ENCODE measurements around the gene ABAT. TPM values are rescaled to one million over a fixed set of nuclear protein-coding genes. Genes with fewer than 3 reads are reported as not detected.

The ABAT gene
- total RNA-seq, 1 experiment from 2014 or later, result 6.9 TPM

- H3K36me3 ChIP-seq (ENCODE audit: insufficient read depth, low read length, poor library complexity, severe bottlenecking), result no peaks in the 10 kb centered on the region
- H3K27me3 ChIP-seq (replicated peaks; ENCODE audit: insufficient read depth, low read depth, low read length, poor library complexity), result no peaks in the 10 kb centered on the region
- POLR2A ChIA-PET (ENCODE audit: low non-redundant PET), result no interaction called here
- intact Hi-C loops (cut with micrococcal nuclease; ENCODE audit: unreplicated experiment), result no loop called here
- no peak for DNase-seq (ENCODE audit: low spot score)
- no peak for TF ChIP-seq EZH2 (IDR thresholded peaks at IDR 0.05; ENCODE audit: borderline replicate concordance, low read depth, low read length, poor library complexity, severe bottlenecking)
- BruUV-seq (replicated peaks), result no TSS peak
- no peak overlapping the region for H3K27ac ChIP-seq (ENCODE audit: low read depth, low read length, poor library complexity, severe bottlenecking)
- CTCF ChIA-PET, result no interaction called here
- H3K4me3 ChIP-seq (ENCODE audit: low read depth, low read length, poor library complexity, severe bottlenecking), result no peak overlapping the region
- peaks cover 10% of the 10 kb centered on the region for H3K4me1 ChIP-seq (ENCODE audit: insufficient read depth, low read length, poor library complexity, severe bottlenecking)
- no peaks in the 10 kb centered on the region for H3K9me3 ChIP-seq (ENCODE audit: low read depth, low read length, poor library complexity, severe bottlenecking)
Observed at GRCh38 chr16:8714807-8715206, 40.4 kb downstream of the ABAT start.

DNA sequence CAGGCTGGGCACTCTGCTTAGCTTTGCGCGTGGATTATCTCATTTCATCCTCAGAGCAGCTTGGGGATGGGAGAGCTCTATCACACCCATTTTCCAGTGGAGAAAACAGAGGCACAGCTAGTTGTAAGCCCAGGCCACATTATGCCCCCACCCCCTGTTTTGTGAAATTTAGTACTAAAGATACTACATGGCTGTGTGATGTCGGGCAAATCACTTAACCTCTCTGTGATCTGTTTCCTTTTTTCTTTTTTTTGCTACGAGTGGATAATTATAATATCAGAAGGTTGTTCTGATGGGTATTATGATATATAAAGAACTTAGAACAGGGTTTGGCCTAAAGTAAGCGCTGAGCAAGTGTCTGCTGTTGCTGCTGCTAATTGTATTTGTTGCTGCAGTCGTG, 41.6 kb downstream of the ABAT start:
- CTCF ChIA-PET, result no interaction called here
- POLR2A ChIA-PET (ENCODE audit: low non-redundant PET), result no interaction called here
- BruUV-seq (replicated peaks), result no TSS peak

GRCh38 chr16:8716592-8716991, 42.2 kb downstream of the ABAT start:
- H3K36me3 ChIP-seq (ENCODE audit: insufficient read depth, low read length, poor library complexity, severe bottlenecking), result no peaks in the 10 kb centered on the region
- no peaks in the 10 kb centered on the region for H3K9me3 ChIP-seq (ENCODE audit: low read depth, low read length, poor library complexity, severe bottlenecking)
- no peaks in the 10 kb centered on the region for H3K27me3 ChIP-seq (replicated peaks; ENCODE audit: insufficient read depth, low read depth, low read length, poor library complexity)
- no TSS peak for BruUV-seq (replicated peaks)
- H3K27ac ChIP-seq (ENCODE audit: low read depth, low read length, poor library complexity, severe bottlenecking), result no peak overlapping the region
- CTCF ChIA-PET, result no interaction called here
- no peak for DNase-seq (ENCODE audit: low spot score)
- POLR2A ChIA-PET (ENCODE audit: low non-redundant PET), result no interaction called here
- H3K4me1 ChIP-seq (ENCODE audit: insufficient read depth, low read length, poor library complexity, severe bottlenecking), result peaks cover 10% of the 10 kb centered on the region
- intact Hi-C loops (cut with micrococcal nuclease; ENCODE audit: unreplicated experiment), result no loop called here
- no peak for TF ChIP-seq CTCF (conservative IDR thresholded peaks at IDR 0.05; ENCODE audit: low read depth, low read length)
- TF ChIP-seq EZH2 (IDR thresholded peaks at IDR 0.05; ENCODE audit: borderline replicate concordance, low read depth, low read length, poor library complexity, severe bottlenecking), result no peak
- H3K4me3 ChIP-seq (ENCODE audit: low read depth, low read length, poor library complexity, severe bottlenecking), result no peak overlapping the region

More for the DNA sequence above, 41.6 kb downstream of the ABAT start:
- H3K27ac ChIP-seq (ENCODE audit: low read depth, low read length, poor library complexity, severe bottlenecking), result no peak overlapping the region
- intact Hi-C loops (cut with micrococcal nuclease; ENCODE audit: unreplicated experiment), result no loop called here
- H3K27me3 ChIP-seq (replicated peaks; ENCODE audit: insufficient read depth, low read depth, low read length, poor library complexity), result no peaks in the 10 kb centered on the region
- peaks cover 10% of the 10 kb centered on the region for H3K4me1 ChIP-seq (ENCODE audit: insufficient read depth, low read length, poor library complexity, severe bottlenecking)
- no peak for TF ChIP-seq CTCF (conservative IDR thresholded peaks at IDR 0.05; ENCODE audit: low read depth, low read length)
- no peak for TF ChIP-seq EZH2 (IDR thresholded peaks at IDR 0.05; ENCODE audit: borderline replicate concordance, low read depth, low read length, poor library complexity, severe bottlenecking)
- no peak for DNase-seq (ENCODE audit: low spot score)
- H3K36me3 ChIP-seq (ENCODE audit: insufficient read depth, low read length, poor library complexity, severe bottlenecking), result no peaks in the 10 kb centered on the region
- H3K4me3 ChIP-seq (ENCODE audit: low read depth, low read length, poor library complexity, severe bottlenecking), result no peak overlapping the region
- H3K9me3 ChIP-seq (ENCODE audit: low read depth, low read length, poor library complexity, severe bottlenecking), result no peaks in the 10 kb centered on the region

GRCh38 chr16:8717469-8717868, 43.1 kb downstream of the ABAT start:
- BruUV-seq (replicated peaks), result no TSS peak
- H3K27ac ChIP-seq (ENCODE audit: low read depth, low read length, poor library complexity, severe bottlenecking), result no peak overlapping the region
- H3K9me3 ChIP-seq (ENCODE audit: low read depth, low read length, poor library complexity, severe bottlenecking), result no peaks in the 10 kb centered on the region
- no peak overlapping the region for H3K4me3 ChIP-seq (ENCODE audit: low read depth, low read length, poor library complexity, severe bottlenecking)
- H3K36me3 ChIP-seq (ENCODE audit: insufficient read depth, low read length, poor library complexity, severe bottlenecking), result no peaks in the 10 kb centered on the region
- H3K4me1 ChIP-seq (ENCODE audit: insufficient read depth, low read length, poor library complexity, severe bottlenecking), result peaks cover 6% of the 10 kb centered on the region
- TF ChIP-seq CTCF (conservative IDR thresholded peaks at IDR 0.05; ENCODE audit: low read depth, low read length), result no peak
- no peak for TF ChIP-seq EZH2 (IDR thresholded peaks at IDR 0.05; ENCODE audit: borderline replicate concordance, low read depth, low read length, poor library complexity, severe bottlenecking)
- POLR2A ChIA-PET (ENCODE audit: low non-redundant PET), result no interaction called here
- no peak for DNase-seq (ENCODE audit: low spot score)
- CTCF ChIA-PET, result no interaction called here
- intact Hi-C loops (cut with micrococcal nuclease; ENCODE audit: unreplicated experiment), result no loop called here
- H3K27me3 ChIP-seq (replicated peaks; ENCODE audit: insufficient read depth, low read depth, low read length, poor library complexity), result no peaks in the 10 kb centered on the region
